HepG2 (cell line): ENCODE results near the gene NLRP12. TPM values are rescaled to one million over a fixed set of nuclear protein-coding genes. Genes with fewer than 3 reads are reported as not detected.
A peak's percentile ranks its signal among the peaks of the same experiment; 100 is the strongest.

Source experiments
- SOX13 ChIP-seq, 3 experiments: fragments of 450-650 bp in 1 of 3; sonication (generic) in 1 of 3; formaldehyde crosslinking in 1 of 3; IDR thresholded peaks in 2 of 3; conservative IDR thresholded peaks in 1 of 3; 2 replicates each; pipeline versions ENCODE4 v1.5.0 to v1.6.1; 2016 to 2020; ENCODE audit warnings: antibody characterized with exemption in 1 of 3, mild to moderate bottlenecking in 1 of 3, missing compliant biosample characterization in 1 of 3, missing genetic modification reagents in 1 of 3, moderate library complexity in 1 of 3
- ZBTB40 ChIP-seq, 2 experiments: fragments of 450-650 bp in 1 of 2; sonication (generic) in 1 of 2; formaldehyde crosslinking in 1 of 2; IDR thresholded peaks; 2 replicates each; pipeline versions ENCODE4 v1.6.1 to v1.8.0; 2016 to 2022; ENCODE audit warnings: antibody characterized with exemption in 1 of 2, mild to moderate bottlenecking in 1 of 2, missing genetic modification reagents in 1 of 2
- ZBTB42 ChIP-seq: sonication (generic); formaldehyde crosslinking; IDR thresholded peaks from 2 replicates; pipeline ENCODE4 v1.5.0; 2020; ENCODE audit warnings: mild to moderate bottlenecking, missing genetic modification reagents
- ZNF260 ChIP-seq: sonication (generic); formaldehyde crosslinking; IDR thresholded peaks from 2 replicates; pipeline ENCODE4 v1.4.0; 2020; ENCODE audit warnings: missing genetic modification reagents, low read depth, mild to moderate bottlenecking, borderline replicate concordance
- ZNF280D ChIP-seq: sonication (generic); formaldehyde crosslinking; IDR thresholded peaks from 2 replicates; pipeline ENCODE4 v1.5.1; 2020; ENCODE audit warnings: mild to moderate bottlenecking, missing genetic modification reagents
- ZNF761 ChIP-seq: sonication (generic); formaldehyde crosslinking; conservative IDR thresholded peaks from 2 replicates; pipeline ENCODE4 v1.4.0; 2020; ENCODE audit warnings: mild to moderate bottlenecking, missing genetic modification reagents
- ZSCAN21 ChIP-seq: sonication (generic); formaldehyde crosslinking; IDR thresholded peaks from 2 replicates; pipeline ENCODE4 v1.8.0; 2022; ENCODE audit warnings: mild to moderate bottlenecking, missing genetic modification reagents, moderate library complexity, borderline replicate concordance
- polyA plus RNA-seq, 8 experiments: library from polyadenylated mRNA; depleted of rRNA in 3 of 8; stranded (reverse) in 7 of 8; unstranded in 1 of 8; fragments of >200 nt; fragmentation: Illumina TruSeq in 4 of 8; extraction: Trizol in 4 of 8; gene quantifications; 2 replicates each; pipeline versions ENCODE4 v1.2.1 to v1.2.3, GENCODE V29; 2011 to 2016; ENCODE audit warnings: low read depth in 4 of 8, missing spikeins in 1 of 8, mixed read lengths in 1 of 8; ENCODE audit not compliant: insufficient read depth in 1 of 8
- total RNA-seq, 5 experiments: library from RNA; depleted of rRNA; stranded (reverse); fragments of >200 nt; fragmentation: Illumina TruSeq; extraction: Trizol; gene quantifications; 2 replicates each; pipeline ENCODE4 v1.2.3, GENCODE V29; 2016; ENCODE audit warnings: low read depth in 1 of 5
- TF ChIP-seq, protein P1 (sequence below): sonication (generic); formaldehyde crosslinking; IDR thresholded peaks from 2 replicates; pipeline ENCODE4 v1.4.0; 2020; ENCODE audit warnings: mild to moderate bottlenecking, missing genetic modification reagents, borderline replicate concordance

NLRP12 gene
- total and polyA plus RNA-seq, 2 of the 13 experiments (the other 11 are each of a cell fraction or from before 2014, with no cell fraction given), result 0.15 to 0.20 TPM

DNA sequence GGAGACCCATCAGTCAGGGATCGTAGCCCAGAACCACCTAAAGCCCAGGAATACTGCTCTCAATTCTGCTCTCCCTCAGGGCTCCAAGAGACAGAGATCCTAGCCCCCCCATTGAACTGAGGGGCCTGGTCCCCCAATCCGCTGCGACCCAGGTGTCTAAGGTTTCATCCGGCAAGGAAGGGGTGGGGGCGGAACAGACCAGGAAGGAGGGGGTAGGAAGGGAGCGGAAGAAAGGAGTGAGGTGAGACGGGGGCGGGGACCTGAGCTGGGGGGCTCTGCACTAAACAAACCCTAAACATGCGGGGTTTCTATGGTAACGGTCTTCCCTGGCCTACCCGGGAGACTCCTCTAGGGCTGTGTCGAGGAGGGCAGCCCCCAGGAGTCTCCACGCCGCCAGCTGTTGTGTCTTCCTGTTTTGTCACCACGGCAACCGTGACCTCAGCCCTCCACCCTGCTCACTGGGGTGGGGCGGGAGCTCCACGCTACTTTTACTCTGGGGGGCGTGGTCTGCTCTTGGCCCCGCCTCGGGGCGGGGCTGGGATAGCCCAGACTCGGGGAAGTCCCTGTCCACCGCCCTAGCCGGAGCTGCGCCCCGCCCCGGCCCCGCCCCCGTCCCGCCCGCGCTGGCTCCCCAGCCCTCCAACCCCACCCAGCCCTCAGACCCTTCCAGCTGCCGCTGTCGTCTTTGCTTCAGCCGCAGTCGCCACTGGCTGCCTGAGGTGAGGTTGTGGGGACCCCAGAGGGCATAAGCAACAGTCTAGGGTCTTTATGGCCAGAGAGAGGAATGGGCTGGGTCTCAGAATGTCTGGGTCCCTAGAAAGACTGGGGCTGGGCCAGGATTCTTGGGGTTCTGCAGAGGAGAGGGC is 43.3 kb upstream of the NLRP12 start, which contains the start of gene MYADM (continued):
- TF ChIP-seq, protein P1, sequence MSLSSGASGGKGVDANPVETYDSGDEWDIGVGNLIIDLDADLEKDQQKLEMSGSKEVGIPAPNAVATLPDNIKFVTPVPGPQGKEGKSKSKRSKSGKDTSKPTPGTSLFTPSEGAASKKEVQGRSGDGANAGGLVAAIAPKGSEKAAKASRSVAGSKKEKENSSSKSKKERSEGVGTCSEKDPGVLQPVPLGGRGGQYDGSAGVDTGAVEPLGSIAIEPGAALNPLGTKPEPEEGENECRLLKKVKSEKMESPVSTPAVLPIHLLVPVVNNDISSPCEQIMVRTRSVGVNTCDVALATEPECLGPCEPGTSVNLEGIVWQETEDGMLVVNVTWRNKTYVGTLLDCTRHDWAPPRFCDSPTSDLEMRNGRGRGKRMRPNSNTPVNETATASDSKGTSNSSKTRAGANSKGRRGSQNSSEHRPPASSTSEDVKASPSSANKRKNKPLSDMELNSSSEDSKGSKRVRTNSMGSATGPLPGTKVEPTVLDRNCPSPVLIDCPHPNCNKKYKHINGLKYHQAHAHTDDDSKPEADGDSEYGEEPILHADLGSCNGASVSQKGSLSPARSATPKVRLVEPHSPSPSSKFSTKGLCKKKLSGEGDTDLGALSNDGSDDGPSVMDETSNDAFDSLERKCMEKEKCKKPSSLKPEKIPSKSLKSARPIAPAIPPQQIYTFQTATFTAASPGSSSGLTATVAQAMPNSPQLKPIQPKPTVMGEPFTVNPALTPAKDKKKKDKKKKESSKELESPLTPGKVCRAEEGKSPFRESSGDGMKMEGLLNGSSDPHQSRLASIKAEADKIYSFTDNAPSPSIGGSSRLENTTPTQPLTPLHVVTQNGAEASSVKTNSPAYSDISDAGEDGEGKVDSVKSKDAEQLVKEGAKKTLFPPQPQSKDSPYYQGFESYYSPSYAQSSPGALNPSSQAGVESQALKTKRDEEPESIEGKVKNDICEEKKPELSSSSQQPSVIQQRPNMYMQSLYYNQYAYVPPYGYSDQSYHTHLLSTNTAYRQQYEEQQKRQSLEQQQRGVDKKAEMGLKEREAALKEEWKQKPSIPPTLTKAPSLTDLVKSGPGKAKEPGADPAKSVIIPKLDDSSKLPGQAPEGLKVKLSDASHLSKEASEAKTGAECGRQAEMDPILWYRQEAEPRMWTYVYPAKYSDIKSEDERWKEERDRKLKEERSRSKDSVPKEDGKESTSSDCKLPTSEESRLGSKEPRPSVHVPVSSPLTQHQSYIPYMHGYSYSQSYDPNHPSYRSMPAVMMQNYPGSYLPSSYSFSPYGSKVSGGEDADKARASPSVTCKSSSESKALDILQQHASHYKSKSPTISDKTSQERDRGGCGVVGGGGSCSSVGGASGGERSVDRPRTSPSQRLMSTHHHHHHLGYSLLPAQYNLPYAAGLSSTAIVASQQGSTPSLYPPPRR (CRISPR knock-in tag), result peak; percentile 70; the same call in 1 of the 2 replicates
- TF ChIP-seq SOX13 (IDR thresholded peaks at IDR 0.05) (no peak; the same call in 1 of the 2 replicates), SOX13 (CRISPR knock-in tag; conservative IDR thresholded peaks at IDR 0.05 in 1 of 2, IDR thresholded peaks at IDR 0.05 in 1 of 2) (peak in 1 of 2 experiments; percentile 62; a peak in 2 of 4 replicates), ZNF280D (CRISPR knock-in tag) (no peak), ZBTB40 (IDR thresholded peaks at IDR 0.05) (no peak), ZBTB40 (CRISPR knock-in tag; IDR thresholded peaks at IDR 0.05) (peak; percentile 25), ZNF761 (CRISPR knock-in tag) (peak; percentile 92; the same call in 1 of the 2 replicates), ZBTB42 (0 out of 2 replicates have a peak, but pooled peaks have one; percentile 48), ZSCAN21 (CRISPR knock-in tag) (0 out of 2 replicates have a peak, but pooled peaks have one; percentile 43), ZNF260 (CRISPR knock-in tag) (no peak)
